ENCODE data around the gene CSAG2. TPM values are rescaled to one million over a fixed set of nuclear protein-coding genes. Genes with fewer than 3 reads are reported as not detected.
"Not testable (repeated sequence)": the region's sequence is repeated elsewhere in the genome, so short reads cannot be mapped to it uniquely, and the experiment has no call there.

CSAG2 gene, protein sequence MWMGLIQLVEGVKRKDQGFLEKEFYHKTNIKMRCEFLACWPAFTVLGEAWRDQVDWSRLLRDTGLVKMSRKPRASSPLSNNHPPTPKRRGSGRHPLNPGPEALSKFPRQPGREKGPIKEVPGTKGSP
- total RNA-seq = not detected

DNA sequence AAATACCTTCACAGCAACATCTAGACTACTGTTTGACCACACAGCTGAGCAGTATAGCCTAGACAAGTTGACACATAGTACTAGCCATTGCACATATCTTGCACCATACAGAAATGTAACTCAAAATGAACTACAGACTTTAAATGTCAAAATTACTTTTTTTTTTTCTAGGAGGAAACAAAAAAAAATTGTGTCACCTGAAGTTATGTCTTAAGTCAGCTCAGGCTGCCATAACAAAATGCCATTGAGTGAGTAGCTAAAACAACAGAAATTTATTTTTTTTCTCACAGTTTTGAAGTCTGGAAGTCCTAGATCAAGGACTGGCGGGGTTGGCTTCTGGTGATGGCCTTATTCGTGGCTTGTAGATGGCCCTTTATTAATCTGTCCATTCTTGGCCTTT, at the start of gene CSAG2:
TSS of gene CSAG2 (minus strand) at position 101 of the 400 bp plus-strand sequence. CDS start 161 bp downstream, outside the sequence.
- H3K4me1 ChIP-seq; H3K27me3 ChIP-seq; H3K27ac ChIP-seq (replicated peaks in 1 of 4); H3K36me3 ChIP-seq; H3K4me3 ChIP-seq; intact Hi-C loops (cut with DNase I); H3K9me3 ChIP-seq; DNase-seq (ENCODE audit: extremely low spot score): not testable (repeated sequence)
- WGBS = no CpG with 5 or more reads among the region's 2 CpGs

DNA sequence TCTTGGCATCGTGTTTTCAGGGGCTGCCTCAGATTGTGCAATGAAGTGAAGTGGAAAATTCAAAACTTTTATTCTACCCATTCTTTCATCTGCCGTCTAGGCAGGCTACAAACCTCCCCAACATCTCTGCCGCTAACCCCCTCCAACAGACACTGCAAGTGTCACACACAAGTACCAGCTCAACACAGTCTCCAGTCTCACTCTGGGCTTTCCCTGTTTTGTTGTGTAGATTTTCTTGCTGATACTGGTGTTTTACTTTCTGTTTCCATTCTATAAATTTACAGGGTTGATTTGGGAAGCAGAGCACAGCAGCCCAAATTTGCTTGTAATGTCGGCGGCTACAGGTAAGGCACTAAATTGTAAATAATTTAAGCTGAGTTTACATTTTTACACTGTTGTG, 45.8 kb upstream of the CSAG2 start:
- no CpG with 5 or more reads among the region's 5 CpGs for WGBS
- H3K36me3 ChIP-seq; H3K4me3 ChIP-seq; H3K9me3 ChIP-seq; H3K27ac ChIP-seq (replicated peaks in 1 of 4); H3K4me1 ChIP-seq; intact Hi-C loops (cut with DNase I); DNase-seq (ENCODE audit: extremely low spot score); H3K27me3 ChIP-seq: not testable (repeated sequence)

GRCh38 chrX:152753686-152754650, 44.9 kb upstream of the CSAG2 start, which contains the start of gene MAGEA2:
Gene MAGEA2 (minus strand): TSS chrX:152753842. CDS start chrX:152751363, 2,479 bp downstream.
- H3K36me3 ChIP-seq; intact Hi-C loops (cut with DNase I); H3K9me3 ChIP-seq: not testable (repeated sequence)

DNA sequence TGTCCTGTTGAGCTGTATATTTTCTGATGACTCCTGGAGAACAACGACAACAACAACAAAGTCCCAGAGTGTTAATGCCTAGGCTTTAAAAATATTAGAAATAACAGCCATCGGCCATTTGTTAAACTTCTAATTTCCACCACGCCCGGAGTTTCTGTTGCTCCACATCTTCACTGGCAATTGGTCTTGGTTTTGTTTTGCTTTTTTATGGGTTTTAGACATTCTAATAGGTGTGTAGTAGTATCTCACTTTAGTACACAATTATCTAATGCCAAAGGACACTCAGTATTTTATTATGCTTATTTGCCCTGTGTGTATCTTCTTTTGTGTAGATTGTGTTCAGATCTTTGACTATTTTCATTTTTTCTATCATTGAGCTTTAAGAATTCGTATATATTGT, 29.5 kb upstream of the CSAG2 start:
- no peak for DNase-seq (ENCODE audit: extremely low spot score)
- TF ChIP-seq CTCF (IDR thresholded peaks at IDR 0.05) (no peak), POLR2A (IDR thresholded peaks at IDR 0.05; ENCODE audit: low read depth) (no peak), POLR2AphosphoS5 (IDR thresholded peaks at IDR 0.05) (no peak)
- no peak overlapping the region for H3K4me3 ChIP-seq
- H3K27ac ChIP-seq (replicated peaks in 1 of 4) = no peak overlapping the region
- H3K4me1 ChIP-seq = no peaks in the 10 kb centered on the region
- 77% methylated on average over 5 of the region's 5 CpGs for WGBS
- H3K27me3 ChIP-seq = no peaks in the 10 kb centered on the region
- no peaks in the 10 kb centered on the region for H3K9me3 ChIP-seq
- no peaks in the 10 kb centered on the region for H3K36me3 ChIP-seq
- intact Hi-C loops (cut with DNase I) = no loop called here

More at GRCh38 chrX:152753686-152754650, 44.9 kb upstream of the CSAG2 start, which contains the start of gene MAGEA2:
- H3K4me3 ChIP-seq; H3K27me3 ChIP-seq; H3K4me1 ChIP-seq; DNase-seq (ENCODE audit: extremely low spot score); H3K27ac ChIP-seq (replicated peaks in 1 of 4): not testable (repeated sequence)
- WGBS = no CpG with 5 or more reads among the region's 35 CpGs

DNA sequence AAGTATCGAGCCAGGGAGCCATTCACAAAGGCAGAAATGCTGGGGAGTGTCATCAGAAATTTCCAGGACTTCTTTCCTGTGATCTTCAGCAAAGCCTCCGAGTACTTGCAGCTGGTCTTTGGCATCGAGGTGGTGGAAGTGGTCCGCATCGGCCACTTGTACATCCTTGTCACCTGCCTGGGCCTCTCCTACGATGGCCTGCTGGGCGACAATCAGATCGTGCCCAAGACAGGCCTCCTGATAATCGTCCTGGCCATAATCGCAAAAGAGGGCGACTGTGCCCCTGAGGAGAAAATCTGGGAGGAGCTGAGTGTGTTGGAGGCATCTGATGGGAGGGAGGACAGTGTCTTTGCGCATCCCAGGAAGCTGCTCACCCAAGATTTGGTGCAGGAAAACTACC, 27.5 kb upstream of the CSAG2 start:
- H3K9me3 ChIP-seq; H3K36me3 ChIP-seq; H3K4me3 ChIP-seq; H3K27ac ChIP-seq (replicated peaks in 1 of 4); intact Hi-C loops (cut with DNase I); DNase-seq (ENCODE audit: extremely low spot score); H3K27me3 ChIP-seq; H3K4me1 ChIP-seq: not testable (repeated sequence)
- WGBS = 87% methylated on average over 12 of the region's 12 CpGs

DNA sequence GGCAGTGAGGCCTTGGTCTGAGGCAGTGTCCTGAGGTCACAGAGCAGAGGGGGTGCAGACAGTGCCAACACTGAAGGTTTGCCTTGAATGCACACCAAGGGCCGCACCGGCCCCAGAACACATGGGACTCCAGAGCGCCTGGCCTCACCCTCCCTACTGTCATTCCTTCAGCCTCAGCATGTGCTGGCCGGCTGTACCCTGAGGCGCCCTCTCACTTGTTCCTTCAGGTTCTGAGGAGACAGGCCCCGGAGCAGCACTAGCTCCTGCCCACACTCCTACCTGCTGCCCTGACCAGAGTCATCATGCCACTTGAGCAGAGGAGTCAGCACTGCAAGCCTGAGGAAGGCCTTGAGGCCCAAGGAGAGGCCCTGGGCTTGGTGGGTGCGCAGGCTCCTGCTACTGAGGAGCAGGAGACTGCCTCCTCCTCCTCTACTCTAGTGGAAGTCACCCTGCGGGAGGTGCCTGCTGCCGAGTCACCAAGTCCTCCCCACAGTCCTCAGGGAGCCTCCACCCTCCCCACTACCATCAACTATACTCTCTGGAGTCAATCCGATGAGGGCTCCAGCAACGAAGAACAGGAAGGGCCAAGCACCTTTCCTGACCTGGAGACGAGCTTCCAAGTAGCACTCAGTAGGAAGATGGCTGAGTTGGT, 26.9 kb upstream of the CSAG2 start:
- no peak overlapping the region for H3K27ac ChIP-seq (replicated peaks in 1 of 4)
- WGBS = 90% methylated on average over 10 of the region's 12 CpGs
- no peaks in the 10 kb centered on the region for H3K27me3 ChIP-seq
- intact Hi-C loops (cut with DNase I) = no loop called here
- no peaks in the 10 kb centered on the region for H3K9me3 ChIP-seq
- TF ChIP-seq CTCF (IDR thresholded peaks at IDR 0.05) (no peak), POLR2AphosphoS5 (IDR thresholded peaks at IDR 0.05) (no peak), EP300 (IDR thresholded peaks at IDR 0.05) (no peak), POLR2A (IDR thresholded peaks at IDR 0.05; ENCODE audit: low read depth) (no peak)
- DNase-seq (ENCODE audit: extremely low spot score) = no peak
- H3K4me1 ChIP-seq = no peaks in the 10 kb centered on the region
- H3K4me3 ChIP-seq = no peak overlapping the region
- no peaks in the 10 kb centered on the region for H3K36me3 ChIP-seq

Data from esophagus muscularis mucosa (tissue), 4 donors.